Stimulated activated CD4-positive, alpha-beta T cell treated with anti-CD3 and anti-CD28 coated beads, Interleukin-1b, Interleukin-23, amount 100 ng/mL, for 1 hour (primary cell): ENCODE results near the gene SH3PXD2A.

Experiments used
- DNase-seq, 2 donors: peaks; one replicate each; pipeline ENCODE4 v3.0.0-alpha.2; 2020; ENCODE audit warnings: low read depth in 2 of 2

SH3PXD2A gene

DNA sequence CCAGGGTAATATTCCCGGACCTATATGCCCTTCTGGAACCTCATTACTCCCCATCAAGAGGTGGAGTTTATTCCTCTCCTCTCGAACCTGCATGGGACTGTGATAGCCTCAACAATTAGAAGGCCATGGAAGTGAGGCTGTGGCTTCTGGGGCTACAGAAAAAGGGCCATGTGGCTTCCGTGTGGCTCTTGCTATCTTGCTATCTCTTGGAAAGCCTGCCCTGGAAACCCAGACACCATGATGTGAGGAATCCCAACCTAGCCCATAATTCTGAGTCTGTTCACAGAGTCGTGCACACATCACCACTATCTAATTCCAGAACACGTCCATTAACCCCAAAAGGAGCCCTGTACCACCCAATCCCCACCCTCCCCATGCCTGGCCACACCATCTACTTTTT, 20.8 kb upstream of the SH3PXD2A start:
- DNase-seq: no peak

DNA sequence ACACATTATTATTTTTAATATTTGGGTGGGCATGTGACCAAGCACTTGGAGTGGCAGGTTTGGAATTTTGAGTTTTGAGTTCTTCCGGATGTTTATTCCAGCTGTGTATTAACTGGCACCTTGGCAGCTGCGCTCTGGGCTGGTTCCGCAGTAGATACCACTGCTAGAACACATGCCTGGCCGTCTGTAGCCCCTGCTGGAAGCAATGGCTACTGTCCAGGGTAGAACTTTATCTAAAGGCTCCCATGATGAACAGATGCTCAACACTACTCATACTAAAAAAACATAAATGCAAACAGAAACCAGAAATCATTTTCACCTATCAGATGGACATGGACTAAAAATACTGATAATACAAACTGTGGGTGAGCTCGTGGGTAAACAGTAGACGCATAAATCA, 19.4 kb upstream of the SH3PXD2A start:
- no peak for DNase-seq

DNA sequence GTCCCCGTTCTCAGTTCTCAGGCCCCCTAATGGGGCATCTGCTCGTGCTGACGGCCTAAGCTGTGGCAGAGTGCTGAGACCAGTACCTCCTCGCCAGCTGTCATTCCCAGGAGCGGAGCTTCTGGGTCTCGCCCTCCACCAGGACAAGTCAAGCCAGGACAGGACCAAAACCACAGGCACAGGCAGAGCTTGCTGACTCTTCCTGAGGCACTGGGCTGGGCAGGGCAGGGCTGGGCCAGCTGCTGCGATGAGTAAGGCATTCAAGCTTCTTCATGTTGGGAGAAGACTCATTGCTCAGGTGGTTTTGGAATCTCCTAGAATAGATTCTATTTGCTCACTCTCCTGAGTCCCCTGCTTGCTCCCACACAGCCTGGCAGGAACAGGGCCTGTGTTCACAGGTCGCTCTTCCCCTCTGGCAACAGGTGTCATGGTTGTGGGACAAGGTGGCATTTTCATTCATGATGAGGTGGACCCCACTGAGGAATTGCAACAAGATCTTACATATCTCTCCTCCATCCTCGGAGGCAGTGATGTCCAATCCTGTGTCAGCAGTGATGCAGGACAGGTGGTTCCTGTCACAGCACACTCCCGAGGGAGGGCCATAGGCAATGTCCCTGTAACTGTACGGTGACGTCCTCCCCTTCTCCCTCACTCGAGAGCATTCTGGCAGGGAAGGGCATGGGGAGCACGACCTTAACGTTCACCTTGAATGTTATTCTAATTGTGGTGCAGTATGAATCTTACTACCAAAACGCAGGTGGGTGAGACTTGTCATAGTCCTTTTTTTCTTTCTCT, 17.0 kb upstream of the SH3PXD2A start:
- DNase-seq: no peak

DNA sequence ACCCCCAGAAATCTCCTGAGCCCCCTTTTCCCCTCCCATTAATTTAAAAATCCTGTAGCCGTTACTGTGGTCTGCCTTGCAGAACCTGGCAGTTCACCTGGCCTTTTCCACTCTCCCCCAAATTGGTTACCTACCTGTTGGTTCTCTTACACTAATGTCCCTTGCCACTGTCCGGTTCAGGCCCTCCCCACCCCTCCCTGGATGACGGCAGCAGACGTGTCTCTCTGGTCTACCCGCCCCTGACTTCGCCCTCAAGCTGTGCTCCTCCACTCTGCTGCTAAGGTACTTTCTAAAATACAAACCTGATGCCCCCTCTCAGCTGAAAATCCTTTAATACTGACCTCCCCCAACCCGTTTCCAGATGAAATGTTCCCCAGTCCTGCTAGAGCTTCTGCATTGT, 15.6 kb upstream of the SH3PXD2A start:
- DNase-seq: no peak

DNA sequence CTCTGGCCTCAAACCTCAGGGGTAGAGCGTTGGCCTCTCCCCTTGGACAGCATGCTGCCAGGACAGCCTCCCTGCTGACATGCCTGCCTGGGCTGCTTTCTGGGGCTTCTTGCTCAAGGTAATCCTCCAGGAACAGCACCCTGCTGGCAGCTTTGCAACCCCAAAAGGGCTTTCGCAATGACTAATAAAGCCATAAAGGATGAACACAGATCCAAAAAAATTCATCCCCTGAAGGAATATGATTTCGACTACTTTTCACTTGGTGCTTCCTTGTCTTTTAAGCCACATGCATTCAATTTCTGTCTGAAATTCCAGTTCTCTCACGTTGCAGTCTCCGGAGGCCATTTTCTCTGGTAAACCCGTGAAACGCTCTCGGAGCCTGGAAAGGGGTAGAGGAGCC, 15.1 kb upstream of the SH3PXD2A start:
- no peak for DNase-seq

DNA sequence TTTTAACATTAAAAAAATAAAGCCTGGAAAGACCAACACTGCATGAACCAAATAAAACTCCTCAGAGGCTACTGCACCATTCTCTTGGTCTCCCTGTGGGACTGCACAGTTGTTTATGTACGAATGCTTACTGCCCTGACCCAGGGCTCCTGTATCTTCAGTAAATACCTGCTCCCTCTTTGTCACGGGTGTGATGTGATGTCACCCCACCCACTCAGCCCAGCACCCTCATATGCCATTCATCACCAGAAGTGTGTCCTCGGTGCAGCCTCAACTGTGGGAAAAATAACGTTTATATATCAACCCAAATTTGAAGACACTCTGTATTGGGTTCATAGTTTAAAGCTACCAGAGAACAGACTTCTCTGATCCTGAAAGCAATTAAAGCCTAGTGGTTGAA, 14.0 kb upstream of the SH3PXD2A start:
- DNase-seq: no peak

DNA sequence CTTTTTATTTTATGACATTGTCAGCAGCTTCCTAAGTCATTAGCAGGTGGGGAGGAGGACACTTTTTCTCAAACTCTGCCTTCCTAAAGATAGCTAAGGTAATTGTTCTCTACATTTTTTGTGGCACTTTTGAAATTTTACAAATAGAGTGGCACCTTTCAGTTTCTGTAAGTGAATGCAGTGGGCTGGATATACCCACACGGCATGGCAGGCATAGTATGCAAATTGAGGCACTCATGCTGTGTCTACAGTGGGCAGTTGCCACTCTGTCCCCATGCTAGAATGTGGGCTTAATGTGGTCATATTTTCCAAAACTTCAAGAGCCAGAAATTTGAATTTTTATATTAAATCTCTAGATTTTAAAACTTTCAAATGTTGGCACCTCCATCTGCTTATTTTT, 12.8 kb upstream of the SH3PXD2A start:
- no peak for DNase-seq

DNA sequence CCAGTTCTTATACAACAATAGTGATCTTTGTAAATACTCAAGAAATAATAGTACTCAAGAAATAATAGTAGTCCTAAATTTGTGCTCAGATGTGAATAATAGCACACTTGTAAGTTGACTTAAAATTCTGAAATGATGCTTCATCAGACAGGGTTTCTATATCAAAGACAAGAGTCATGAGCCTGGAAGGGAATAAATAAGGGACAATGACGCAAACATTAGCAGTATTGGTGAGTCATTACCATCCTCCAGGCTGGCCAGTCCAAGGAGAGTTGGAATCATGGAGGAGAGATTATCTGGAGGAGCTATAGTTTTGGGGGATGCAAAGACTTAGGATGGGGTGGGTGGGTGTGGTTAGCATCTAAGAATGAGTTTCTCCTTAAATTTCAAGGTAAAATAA, 6.1 kb upstream of the SH3PXD2A start:
- no peak for DNase-seq

DNA sequence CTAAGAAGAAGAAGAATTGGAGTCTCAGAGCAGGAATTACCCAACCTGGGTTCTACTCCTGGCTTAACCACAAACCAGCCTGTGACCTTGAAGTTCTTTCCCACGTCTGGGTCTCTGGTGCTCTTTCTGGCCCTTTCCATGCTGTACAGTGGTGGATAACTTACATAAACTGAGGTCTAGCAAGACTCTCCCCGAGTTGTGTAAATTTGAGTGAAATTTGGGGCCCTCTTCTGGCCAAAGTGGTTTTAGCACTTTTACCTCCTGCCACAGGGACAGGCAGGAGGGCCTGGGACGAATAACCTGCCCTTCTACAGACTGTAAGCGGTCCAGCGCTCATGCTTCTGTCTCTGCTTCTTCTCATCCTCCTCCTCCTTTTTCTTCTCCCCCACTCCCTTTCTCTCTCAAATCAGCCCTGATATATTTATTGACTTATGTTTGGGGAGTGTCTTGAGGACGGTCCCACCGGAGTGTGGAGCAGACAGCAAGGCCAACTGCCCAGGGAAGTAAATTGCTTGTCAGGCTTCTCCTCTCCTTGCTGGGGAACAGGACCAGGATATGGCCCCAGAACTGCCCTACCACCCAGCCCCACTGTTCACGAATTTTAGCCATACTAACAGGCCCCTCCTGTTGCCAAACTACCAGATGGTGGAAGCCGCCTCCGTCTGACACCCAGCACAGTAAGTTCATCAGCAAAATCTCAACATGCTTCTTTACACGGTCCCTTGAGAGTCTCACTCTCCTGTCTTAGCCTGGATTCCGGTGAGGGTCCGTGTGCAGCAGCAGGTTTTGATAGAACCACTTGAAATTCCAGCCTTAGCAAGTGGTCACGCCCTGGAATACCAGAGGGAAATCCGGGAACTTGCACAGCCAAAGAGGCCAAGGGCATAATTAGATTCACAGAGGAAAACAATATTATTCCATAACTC, 4.0 kb upstream of the SH3PXD2A start:
- DNase-seq: peak in 1 of 2 donors; percentile 28

DNA sequence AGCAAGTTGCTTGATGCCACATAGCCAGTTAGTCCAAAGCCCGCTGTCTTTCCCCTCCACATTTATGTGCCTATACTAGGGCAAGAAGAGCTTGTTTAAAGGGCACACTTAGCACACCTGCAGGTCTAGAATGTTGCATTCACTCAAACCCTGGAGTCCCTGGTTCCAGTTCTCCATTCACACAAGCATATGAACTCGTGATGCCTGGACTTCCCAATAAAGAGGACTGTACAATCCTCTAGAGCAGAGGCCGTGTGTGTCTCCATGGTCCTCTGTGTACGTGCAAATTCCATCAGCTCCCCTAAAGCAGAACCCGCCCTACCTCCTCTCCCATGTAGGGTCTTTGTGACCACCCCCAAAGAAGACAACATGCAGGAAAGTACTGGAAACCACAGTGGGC, 3.0 kb upstream of the SH3PXD2A start:
- DNase-seq: no peak

DNA sequence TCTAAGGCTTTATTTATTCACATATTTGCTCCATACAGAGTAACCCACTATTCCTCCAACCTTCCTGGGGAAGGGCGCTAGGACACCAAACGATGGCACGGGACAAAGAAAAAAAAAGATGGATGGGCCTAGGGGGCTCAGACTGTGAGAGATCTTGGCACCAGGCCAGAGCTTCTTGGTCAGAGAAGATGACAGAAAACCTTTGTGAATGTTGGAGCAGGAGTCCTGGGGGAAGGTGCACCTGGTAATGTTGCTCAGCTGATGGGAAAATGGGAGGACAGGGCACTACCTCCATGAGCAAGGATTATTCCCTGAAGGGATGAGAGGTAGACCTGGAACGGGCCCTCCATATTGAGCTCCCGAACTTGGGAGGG, 1.4 kb upstream of the SH3PXD2A start:
- no peak for DNase-seq

DNA sequence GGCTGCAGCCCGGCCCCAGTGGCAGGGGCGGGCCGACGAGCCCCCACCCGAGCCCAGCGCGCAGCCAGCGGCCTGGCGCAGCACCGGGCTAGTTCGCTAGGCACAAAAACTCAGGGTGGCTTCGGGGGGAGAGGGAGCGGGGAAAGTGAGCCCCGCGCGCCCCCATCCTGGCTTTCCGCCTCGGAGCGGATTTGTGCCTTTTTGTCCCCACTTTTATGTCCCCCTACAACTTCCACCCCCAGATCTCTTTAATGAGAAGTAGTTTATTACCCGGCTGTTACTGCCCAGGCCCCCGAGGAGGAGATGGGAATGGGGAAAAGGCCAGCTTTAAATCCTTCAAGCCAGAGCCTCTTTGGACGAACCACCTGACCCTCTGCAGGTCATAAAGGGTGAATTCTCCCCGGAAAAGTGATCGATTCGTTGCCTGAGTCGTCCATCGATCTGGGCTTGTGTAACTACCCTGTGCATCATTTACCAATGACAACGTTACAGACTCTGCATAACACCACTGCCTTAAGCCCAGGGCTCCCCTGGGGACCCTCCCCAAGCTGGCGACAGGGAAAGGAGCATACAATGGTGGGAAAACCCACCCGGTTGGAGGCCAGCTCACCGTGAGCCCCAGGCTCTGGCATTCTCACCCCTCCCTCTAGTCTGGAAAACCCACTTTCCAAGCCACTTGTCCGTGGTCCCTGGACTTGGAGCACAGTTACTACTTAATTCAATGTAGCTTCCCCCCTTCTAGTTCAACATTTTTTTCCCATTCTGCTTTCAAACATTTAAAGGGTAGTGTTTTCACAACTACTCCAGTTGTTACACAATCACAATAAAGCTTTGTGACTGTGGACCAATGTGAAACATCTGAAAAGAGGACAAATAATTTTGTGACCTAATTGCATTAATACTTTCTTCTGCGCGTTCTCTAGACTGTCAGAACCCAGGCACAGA, 748 bp upstream of the SH3PXD2A start:
- DNase-seq: no peak

DNA sequence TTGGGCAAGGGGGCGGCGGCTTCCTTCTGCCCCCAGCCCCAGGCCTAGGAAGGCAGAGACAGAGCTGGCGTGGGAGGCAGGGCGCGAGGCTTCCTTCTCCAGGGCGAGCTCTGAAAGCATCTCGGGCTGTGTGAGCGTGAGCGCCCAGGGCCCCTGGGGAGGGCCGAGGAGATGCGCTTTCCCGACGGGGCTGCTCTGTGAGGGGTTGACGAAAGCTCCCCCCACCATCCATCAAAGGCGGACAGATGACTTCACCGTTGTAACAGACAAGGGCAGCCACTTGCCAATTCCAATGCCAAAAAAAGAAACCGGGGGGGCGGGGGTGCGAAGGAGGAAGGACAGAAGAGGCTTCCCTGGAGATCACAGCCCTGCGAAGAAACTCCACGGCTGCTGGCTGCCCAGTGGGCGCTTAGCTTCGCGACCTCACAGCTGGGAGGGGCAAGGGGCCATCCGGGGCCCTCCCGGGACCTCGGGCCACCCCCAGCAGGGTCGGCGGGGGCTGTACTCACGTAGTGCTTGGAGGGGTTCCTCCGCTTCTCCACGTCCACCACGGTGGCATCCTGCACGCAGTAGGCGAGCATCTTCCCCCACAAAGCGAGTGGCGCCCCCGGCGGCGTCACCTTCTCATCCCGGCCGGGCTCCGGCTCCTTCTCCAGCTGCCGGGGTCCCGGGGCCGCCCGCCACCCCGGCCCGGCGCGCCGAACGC, 537 bp downstream of the SH3PXD2A start:
- no peak for DNase-seq

DNA sequence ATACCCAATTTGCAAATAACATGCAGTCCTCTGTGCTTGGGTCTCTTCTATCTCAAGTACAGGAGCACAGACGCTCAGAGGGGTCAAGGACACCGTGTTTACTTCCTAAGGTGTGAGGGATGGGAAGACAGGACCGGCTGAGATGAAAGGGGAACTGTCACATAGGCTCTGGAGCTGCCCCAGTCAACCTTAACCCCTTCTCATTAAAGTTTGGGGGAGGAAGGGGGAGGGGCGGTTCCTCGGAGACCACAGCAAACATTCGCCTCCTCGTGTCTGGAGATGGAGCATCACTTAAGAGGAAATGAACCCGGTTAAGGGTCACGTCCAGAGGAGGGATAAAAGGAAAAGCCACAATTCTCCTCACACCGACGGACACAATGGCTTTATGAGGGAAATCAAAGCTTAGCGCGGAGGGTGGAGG, 1.1 kb downstream of the SH3PXD2A start:
- DNase-seq: no peak

DNA sequence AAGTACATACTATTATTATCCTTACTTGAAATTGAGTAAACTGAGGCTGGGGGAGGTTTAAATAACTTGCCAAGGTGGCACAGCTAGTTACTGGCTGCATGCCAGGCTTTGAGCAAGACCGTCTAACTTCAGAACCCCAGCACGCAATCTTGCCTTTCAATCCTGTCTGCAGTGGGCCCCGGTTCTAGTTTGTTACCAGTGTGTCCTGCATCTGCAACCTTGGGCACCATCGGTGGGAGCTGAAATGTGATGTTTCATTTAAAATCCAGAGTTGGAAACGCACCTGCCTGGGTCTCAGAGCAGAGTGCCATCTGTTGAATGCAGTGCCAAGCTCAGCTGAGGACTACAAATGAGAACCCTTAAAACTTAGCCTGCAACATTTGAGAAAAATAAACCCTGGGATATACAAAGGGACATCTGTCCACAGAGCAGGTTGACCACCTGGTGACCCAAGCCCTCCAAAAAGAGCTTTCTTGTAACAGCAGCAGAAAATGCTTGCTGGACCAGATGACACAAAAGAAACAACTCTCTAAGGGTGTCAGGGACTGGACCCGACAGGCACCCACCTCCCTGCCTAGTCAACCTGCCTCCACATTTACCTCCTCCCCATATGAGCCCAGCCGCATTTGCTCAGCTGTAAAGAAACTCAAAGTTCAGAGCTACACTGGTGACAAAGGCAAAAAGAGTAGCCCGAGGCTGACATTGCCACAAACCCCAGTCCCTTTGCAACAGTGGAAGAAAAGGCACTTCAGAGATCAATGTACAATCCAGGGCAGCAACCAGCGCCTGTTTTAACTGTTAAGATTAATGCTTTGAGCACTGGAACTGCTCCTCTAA, 1.7 kb downstream of the SH3PXD2A start:
- DNase-seq: no peak

DNA sequence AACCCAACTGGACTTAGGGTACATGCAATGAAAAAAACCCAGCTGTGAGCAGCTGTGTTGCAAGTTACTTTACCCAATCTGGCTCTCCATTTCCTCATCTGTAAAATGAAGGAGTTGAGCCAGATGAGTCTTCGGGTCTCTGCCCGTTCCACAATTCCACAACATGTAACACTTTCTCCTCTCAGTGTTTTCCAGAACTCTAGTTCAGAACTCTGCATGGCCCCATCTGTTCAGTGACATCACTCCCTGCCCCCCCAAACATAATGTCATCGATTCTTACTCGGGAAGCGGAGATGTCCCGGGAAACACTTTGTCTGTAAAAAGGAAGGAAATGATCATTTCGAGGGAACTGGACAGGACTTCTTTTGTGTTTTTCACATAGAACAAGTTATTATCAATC, 2.5 kb downstream of the SH3PXD2A start:
- no peak for DNase-seq

DNA sequence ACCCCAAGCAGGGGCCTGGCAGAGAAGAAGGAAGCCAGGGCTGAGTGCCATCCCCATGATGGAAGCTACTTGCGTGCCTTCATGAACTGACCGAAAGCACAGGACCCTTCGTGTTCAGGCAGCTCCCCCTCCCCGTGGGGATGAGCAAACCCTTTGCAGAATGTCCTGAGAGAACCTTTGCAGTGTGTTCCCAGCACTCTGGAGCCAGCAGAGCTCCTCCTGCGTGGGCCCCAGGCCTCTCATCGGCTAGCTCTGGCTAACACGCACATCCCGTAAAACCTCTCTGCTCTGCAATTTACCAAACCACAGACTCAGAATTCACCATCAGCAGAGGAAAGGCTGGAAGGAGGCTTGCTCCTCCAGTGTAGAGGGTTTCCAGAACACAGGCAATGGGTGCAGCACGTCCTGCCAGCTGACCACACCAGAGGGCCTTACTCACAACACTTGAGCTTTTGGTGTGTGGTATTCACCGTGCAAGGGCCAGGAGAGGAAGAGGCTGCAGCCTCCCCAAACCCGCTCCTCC, 3.1 kb downstream of the SH3PXD2A start:
- DNase-seq: no peak

DNA sequence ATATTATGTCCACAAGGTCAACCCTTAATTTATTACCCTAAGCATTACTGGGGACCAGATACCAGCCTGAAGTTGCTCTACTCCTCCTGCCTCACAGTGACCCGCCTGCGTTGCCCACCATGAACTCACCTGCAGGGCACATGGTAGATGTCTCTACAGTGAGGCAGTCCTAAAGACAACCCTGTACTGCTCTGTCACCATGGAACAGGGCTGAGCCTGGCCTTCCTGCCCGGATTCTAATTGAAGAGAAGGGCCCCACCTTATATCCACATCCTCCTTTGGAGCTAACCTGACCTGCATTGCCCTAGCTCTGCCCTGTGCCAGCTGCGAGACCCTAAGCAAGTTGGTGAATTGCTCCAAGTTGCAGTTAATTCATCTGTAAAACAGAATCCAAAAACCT, 4.1 kb downstream of the SH3PXD2A start:
- DNase-seq: no peak

DNA sequence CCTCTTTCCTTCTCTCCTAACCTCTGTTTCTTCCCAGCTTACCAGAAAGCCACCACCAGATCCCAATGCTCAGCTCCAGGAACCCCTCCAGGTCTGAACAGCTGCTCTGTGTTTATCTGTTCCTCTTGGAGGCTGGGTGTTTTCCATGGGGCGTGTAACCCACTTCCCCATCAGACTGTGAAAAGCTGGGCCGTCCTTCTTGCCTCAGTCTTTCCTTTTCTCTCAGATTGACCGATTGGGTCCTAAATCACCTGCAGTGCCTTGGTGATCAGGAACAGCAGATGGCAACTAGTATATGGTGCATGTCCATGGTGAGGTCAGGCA, 4.8 kb downstream of the SH3PXD2A start:
- no peak for DNase-seq

DNA sequence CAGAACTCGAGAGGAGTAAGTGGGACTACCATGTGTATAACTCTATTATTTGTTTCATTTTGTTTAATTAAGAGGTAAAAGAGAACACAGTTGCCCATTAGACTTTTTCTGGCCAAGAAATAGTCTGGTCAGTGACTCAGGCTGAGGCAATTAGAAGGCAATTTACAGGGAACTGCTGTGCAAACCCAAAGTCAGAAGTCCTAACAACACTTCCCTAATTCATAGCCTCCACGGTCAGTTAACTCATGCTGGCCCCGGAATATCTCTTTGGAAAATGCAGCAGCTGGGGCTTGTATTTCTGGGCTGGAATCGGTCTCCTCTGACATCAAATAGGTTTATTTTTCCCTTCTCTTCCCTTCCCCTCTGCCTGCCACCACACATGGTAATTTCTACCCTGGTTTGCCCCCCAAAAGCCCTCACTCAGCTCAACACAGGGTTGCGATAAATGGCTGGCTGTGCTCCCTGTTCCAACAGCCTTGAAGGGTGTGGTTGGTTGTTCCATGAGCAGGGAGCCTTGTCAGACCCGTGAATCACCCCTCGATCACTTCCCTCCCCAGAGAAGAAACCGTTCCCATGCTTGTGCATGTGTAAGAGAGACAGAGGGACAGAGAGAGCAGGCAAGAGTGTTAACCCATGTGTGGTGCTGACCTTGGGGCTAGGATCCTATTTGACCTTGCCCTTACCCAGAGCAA, 5.3 kb downstream of the SH3PXD2A start:
- no peak for DNase-seq
